Amniotic epithelial cell (primary cell): ENCODE measurements around the gene PLXND1.
"Not testable (repeated sequence)": the region's sequence is repeated elsewhere in the genome, so short reads cannot be mapped to it uniquely, and the experiment has no call there.

Experiments used
- DNase-seq: peaks from one replicate; pipeline ENCODE4 v3.0.0-alpha.2; 2010; ENCODE audit warnings: low read depth

The PLXND1 gene

GRCh38 chr3:129548104-129548965 lies 58.1 kb downstream of the PLXND1 start:
- DNase-seq, result no peak

GRCh38 chr3:129547241-129547640 lies 59.2 kb downstream of the PLXND1 start:
- no peak for DNase-seq

- DNase-seq, result not testable (repeated sequence)
Measured at GRCh38 chr3:129545951-129546350, 60.5 kb downstream of the PLXND1 start.

- no peak for DNase-seq
Measured at GRCh38 chr3:129543999-129544398, 62.5 kb downstream of the PLXND1 start.

GRCh38 chr3:129543156-129543790 lies 63.2 kb downstream of the PLXND1 start, which contains the start of gene H1-8:
Gene H1-8, plus strand, starts transcription at chr3:129543175. Its CDS starts 44 bp downstream, at chr3:129543219.
- DNase-seq, result no peak

- DNase-seq, result no peak
Measured at GRCh38 chr3:129542747-129543146, 63.7 kb downstream of the PLXND1 start.

GRCh38 chr3:129540776-129541516 lies 65.5 kb downstream of the PLXND1 start:
- DNase-seq, result peak; percentile 58

- DNase-seq, result no peak
Measured at GRCh38 chr3:129539206-129539605, 67.3 kb downstream of the PLXND1 start.

- no peak for DNase-seq
Measured at GRCh38 chr3:129536804-129537203, 69.7 kb downstream of the PLXND1 start.

- no peak for DNase-seq
Measured at GRCh38 chr3:129536374-129536667, 70.2 kb downstream of the PLXND1 start.

GRCh38 chr3:129535075-129535474 lies 71.4 kb downstream of the PLXND1 start:
- no peak for DNase-seq

GRCh38 chr3:129534428-129535027 lies 71.9 kb downstream of the PLXND1 start:
- no peak for DNase-seq

- no peak for DNase-seq
Measured at GRCh38 chr3:129533406-129533805, 73.1 kb downstream of the PLXND1 start.

- DNase-seq, result no peak
Measured at GRCh38 chr3:129532261-129532660, 74.2 kb downstream of the PLXND1 start.

GRCh38 chr3:129531699-129532098 lies 74.8 kb downstream of the PLXND1 start:
- DNase-seq, result no peak

GRCh38 chr3:129530821-129531220 lies 75.7 kb downstream of the PLXND1 start:
- no peak for DNase-seq

- DNase-seq, result peak; percentile 74
Measured at GRCh38 chr3:129530251-129530791, 76.2 kb downstream of the PLXND1 start.

GRCh38 chr3:129529436-129530210 lies 76.9 kb downstream of the PLXND1 start:
- no peak for DNase-seq

GRCh38 chr3:129528589-129529100 lies 77.8 kb downstream of the PLXND1 start, which contains the start of gene RHO:
Gene RHO, plus strand, starts transcription at chr3:129528639. Its CDS starts 95 bp downstream, at chr3:129528734.
- DNase-seq, result no peak

- no peak for DNase-seq
Measured at GRCh38 chr3:129527262-129527661, 79.2 kb downstream of the PLXND1 start.
